ENCODE results near the gene ACVR1B.

- peak in 1 of 3 donors; percentile 91 for TF ChIP-seq CTCF (IDR thresholded peaks at IDR 0.05)
- no peak for TF ChIP-seq POLR2A (IDR thresholded peaks at IDR 0.05)
Observed at GRCh38 chr12:52023182-52023975, 71.9 kb downstream of the ACVR1B start.
